Activated CD8-positive, alpha-beta memory T cell treated with anti-CD3 and anti-CD28 coated beads for 4 hours (primary cell): ENCODE data around the gene PYY.
"Not testable (repeated sequence)": the region's sequence is repeated elsewhere in the genome, so short reads cannot be mapped to it uniquely, and the experiment has no call there.

ENCODE experiments used
- DNase-seq, 2 donors: peaks; one replicate each; pipeline ENCODE4 v3.0.0-alpha.2; 2020; ENCODE audit warnings: low read depth in 2 of 2

Gene PYY

DNA sequence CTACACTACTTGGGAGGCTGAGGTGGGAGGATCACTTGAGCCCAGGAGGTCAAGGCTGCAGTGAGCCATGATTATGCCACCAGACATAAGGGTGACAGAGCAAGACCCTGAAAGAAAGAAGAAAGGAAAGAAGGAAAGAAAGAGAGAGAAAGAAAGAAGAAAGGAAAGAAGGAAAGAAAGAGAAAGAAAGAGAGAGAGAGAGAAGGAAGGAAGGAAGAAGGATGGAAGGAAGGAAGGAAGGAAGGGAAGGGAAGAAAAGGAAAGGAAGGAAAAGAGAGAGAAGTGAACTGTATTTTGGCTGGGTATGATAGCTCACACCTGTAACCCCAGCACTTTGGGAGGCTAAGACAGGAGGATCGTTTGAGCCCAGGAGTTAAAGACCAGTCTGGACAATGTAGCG, 24.3 kb upstream of the PYY start:
- no peak for DNase-seq

DNA sequence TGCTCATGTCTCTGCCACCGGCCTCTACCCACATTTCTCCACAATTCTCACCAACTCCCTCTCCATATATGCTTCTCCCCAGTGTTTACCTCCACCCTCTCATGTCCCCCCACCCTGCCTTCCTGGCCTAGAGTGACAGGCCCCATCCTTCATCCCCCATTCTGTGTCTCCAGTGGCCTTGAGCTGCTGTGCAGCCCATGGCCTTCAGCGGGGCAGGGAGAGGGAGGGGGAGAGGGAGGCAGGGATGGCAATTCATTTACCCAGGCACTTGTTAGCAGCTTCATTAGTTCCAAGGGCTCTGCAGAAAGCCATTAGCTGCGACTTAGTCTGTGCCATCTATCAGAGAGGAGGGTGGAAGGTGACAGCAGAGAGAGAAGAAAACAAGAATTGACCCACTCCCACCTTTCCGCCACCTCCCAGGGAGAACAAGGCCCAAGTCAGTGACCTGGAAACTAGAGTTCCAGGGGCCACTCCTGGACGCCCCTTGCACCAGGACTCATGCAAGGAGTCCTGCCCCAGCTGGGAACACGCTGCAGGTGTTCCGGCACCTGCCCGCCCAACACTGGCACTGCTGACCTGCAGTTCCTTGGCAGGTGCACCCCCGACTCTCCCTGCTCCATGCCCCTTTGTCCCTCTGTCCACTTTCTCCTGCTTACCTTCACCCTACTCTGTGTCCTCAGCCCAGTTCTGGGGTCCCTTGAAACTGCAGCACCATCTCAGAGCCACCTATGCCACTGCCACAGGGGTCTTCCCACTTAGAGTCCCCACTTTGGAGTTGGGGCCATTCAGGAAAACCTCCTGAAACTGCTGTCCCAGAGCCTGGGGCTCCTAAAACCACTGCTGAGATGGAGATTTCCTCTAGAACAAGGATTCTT, 23.5 kb upstream of the PYY start:
- DNase-seq: no peak

DNA sequence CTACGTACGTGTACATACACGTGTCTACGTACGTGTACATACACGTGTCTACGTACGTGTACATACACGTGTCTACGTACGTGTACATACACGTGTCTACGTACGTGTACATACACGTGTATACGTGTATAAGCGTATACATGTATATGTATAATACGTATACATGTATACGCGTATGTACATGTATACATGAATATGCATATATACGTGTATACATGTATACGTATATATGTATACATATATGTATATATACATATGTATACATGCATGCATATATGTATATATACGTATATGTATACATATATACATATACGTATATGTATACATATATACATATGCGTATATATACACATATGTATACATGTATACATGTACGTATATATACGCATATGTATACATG, 22.2 kb upstream of the PYY start:
- no peak for DNase-seq

DNA sequence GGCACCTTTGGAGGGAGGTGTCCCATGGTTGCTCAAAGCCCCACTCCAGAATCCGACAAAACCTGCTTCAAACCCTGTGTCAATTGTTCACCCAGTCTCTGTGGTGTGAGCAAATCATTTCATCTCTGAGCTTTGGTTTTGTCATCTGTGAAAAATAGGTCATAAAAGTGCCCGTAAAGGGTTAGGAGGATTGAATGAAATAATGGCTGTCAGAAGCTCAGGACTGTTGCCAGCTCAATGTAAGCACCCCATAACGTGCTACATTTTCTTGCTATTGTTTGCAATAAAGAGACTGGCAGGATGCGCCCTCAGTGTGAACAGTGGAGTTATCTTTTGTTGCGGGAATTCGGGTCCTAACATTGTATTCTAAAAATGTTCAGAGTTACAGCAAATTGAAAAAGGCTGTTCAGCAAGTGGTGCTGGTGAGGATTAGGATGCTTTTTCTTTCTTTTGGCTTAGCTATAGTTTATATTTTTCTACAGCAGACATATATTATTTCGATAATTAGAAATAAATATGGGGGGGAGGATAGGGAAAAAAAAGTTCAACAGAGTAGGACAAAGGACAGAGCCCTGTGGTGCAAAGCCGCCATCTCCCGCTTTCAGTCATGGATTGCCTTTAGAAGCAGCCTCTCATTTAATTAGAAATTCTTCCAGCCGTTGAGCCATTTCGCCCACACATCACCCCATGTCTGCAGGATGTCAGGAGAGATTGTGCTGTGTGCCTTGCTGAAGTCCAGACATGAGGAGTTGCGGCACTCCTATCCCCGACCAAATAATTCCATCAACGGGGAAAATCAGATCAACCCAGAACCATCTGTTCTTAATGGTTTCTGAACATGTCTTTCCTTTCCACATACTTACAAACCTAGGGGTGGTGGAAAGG, 20.9 kb upstream of the PYY start:
- DNase-seq: no peak

DNA sequence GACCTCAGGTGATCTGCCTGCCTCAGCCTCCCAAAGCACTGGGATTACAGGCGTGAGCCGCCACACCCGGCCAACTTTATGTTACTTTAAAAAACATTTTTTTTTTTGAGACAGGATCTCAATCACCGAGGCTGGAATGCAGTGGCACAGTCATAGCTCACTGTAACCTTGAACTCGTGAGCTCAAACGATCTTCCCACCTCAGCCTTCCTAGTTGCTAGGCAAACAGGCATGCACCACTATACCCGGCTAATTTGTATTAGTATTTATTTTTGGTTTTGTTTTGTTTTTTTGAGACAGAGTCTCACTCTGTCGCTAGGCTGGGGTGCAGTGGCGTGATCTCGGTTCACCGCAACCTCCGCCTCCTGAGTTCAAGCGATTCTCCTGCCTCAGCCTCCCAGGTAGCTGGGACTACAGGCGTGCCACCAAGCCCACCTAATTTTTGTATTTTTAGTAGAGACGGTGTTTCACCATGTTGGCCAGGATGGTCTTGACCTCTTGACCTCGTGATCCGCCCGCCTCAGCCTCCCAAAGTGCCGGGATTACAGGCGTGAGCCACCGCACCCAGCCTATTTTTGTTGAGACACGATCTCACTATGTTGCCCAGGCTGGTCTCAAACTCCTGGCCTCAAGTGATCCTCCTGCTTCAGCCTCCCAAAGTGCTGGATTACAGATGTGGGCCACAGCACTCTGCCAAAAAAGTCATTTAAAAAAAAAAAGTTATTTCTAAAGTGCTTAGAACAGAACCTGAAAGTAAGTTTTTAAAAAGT, 18.9 kb upstream of the PYY start:
- DNase-seq: not testable (repeated sequence)

DNA sequence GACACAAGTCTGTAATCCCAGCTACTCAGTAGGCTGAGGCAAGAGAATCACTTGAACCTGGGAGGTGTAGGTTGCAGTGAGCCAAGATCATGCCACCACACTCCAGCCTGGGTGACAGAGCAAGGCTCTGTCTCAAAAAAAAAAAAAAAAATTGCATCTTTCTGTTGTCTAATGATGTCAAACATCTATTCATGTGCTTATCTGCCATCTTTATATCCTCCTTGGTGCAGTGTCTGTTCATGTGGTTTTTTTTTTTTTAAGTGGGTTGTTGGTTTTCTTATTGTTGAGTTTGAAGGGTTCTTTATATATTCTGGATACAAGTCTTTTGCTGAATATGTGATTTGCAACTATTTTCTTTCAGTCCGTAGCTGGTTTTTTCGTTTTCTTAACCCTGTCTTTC, 17.7 kb upstream of the PYY start:
- not testable (repeated sequence) for DNase-seq

DNA sequence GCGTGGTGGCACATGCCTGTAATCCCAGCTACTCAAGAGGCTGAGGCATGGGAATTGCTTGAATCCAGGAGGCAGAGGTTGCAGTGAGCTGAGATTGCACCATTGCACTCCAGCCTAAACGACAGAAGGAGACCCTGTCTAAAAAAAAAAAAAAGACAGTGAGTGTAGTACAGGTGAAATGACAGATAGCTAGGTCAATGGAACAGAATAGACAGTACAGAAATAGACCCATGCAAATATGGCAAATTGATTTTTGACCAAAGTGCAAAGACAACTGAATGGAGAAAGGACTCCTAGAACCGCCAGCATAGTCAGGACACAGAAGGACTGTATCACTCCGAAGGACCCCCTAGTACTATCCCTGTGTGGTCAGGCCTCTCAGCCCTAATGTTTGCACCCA, 16.6 kb upstream of the PYY start:
- no peak for DNase-seq

DNA sequence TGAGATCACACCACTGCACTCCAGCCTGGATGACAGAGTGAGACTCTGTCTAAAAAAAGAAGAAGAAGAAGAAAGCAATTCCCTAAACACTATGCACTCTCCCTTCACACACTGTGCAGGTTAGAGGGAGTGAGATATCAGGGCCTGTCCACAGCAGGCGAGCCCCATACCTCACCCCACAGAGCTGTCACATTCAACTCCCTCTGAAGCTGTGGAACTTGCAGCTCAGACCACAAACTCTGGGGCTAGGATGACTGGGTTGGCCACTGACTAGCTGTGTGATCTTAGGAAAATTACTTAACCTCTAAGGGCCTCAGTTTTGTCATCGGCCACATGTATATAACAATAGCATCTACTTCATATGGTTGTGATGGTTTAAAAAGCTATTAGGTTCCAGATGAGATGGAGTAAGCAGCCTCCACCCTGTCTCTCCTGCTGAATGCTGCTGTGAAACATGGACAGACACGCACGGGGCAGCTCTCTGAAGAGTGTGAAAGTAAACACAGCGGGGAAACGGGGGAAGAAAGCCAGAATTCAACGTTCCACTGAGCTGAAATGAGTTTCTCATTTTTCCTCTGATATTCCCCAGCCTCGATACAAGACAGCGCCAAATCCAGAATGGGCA, 13.6 kb upstream of the PYY start:
- no peak for DNase-seq

DNA sequence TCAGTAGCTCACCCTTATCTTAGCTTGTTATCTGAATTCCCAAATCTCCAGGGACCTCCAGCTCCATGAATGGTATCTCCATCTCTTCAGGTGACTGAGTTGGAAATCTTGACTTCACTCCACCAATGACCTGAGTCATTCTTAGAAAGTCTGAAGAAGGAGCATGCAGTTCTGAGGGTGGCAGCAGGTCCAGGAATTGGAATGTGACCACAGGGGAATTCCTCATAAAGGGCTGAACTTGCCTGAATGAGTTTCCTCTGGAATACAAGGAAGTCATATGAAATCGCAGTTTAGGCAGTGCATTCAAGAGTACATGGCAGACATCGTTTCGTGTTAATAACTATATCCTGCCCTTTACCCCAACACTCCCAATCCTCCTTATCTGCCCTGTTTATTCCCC, 12.5 kb upstream of the PYY start:
- no peak for DNase-seq

DNA sequence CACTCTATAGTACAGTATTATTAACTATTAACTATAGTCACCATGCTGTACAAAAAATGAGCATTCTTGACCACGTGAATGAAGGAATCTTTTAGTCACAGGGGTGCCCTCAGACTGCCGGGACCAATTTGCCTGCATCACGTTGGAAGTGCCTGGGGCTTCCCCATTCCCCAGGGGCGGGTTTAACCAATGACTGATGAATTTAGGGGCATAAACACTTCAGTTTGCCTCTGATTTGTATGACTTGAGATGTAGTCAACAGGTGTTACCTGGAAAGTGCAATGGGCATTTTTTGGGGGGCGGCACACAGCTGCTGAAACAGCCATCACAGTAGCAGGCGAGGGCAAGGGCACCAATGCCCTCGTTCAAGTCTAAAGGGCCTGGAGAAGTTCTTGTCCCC, 8.7 kb upstream of the PYY start:
- DNase-seq: no peak

DNA sequence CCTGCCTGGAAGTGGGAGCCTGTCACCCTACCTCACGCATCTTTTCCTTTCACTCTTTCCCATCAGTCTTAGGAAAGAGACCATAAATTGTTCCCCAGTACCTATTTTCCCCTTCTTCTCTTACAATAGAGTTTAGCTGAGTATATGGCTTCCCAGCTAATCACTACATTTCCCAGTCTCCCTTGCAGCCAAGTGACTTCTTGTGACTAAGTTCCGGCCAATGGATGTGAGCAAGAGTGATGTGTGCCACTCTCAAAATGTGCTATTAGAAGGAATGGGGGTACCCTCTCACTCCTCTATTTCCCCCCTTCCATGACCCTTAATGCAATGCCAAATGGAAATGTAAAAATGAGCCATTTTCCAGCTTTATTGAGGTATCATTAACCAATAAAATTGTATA, 8.2 kb upstream of the PYY start:
- DNase-seq: no peak

DNA sequence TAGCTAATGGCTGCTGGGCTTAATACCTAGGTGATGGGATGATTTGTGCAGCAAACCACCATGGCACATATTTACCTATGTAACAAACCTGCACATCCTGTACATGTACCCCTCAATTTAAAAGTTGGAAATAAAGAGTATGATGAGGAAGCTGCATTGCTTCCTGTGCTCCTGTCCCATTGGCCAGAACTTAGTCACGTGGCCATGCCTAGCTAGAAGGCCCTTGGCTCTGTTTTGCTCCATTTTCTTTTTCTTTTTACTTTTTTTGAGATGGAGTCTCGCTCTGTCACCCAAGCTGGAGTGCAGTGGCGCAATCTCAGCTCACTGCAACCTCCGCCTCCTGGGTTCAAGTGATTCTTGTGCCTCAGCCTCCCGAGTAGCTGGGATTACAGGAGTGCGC, 7.6 kb upstream of the PYY start:
- DNase-seq: not testable (repeated sequence)

DNA sequence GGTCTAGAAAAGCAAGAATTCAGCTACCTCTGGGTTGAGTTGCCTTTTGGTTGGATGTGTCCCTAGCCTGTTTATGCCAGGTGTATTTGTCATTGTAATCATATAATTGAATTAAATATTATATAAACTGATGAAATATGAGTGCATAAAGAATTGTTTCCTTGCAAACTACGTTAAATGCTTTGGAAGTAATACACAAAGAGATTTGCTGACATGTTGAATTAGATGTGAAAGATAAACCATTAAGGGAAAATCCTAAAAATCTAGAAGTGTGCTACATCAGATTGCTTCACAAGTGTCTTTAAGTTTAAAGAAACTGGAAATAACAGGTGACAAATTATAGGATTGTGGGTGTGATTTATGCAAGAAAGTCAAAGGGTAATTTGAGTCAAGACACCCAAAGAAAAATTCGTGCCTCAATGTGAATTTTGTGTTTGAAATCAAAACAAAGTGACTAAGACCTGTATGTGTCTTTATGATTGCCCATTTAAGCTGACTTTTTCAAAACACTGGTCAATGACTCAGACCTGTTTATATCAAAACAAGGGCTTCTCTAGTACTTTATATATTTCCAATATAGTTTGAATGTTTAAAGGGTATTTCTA, 5.1 kb upstream of the PYY start:
- DNase-seq: no peak

DNA sequence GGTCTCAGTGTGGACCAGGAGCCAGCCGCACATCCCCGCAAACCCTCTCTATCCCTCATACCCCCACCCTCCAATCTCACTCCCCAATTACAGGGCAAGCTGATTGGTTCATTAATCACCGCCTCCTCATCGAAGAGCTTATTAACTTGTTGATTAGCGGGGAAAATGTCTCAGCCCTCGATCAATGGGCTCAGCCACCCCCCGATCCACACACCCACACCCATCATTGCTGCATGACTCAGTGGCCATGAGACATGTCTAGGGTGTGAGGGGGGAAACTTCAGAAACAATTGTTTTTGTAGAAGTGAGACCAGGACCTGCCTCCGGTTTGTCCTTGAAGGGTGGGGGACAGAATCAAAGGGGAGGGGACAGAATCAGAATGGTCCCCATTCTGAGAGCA, 2.5 kb upstream of the PYY start:
- DNase-seq: no peak

DNA sequence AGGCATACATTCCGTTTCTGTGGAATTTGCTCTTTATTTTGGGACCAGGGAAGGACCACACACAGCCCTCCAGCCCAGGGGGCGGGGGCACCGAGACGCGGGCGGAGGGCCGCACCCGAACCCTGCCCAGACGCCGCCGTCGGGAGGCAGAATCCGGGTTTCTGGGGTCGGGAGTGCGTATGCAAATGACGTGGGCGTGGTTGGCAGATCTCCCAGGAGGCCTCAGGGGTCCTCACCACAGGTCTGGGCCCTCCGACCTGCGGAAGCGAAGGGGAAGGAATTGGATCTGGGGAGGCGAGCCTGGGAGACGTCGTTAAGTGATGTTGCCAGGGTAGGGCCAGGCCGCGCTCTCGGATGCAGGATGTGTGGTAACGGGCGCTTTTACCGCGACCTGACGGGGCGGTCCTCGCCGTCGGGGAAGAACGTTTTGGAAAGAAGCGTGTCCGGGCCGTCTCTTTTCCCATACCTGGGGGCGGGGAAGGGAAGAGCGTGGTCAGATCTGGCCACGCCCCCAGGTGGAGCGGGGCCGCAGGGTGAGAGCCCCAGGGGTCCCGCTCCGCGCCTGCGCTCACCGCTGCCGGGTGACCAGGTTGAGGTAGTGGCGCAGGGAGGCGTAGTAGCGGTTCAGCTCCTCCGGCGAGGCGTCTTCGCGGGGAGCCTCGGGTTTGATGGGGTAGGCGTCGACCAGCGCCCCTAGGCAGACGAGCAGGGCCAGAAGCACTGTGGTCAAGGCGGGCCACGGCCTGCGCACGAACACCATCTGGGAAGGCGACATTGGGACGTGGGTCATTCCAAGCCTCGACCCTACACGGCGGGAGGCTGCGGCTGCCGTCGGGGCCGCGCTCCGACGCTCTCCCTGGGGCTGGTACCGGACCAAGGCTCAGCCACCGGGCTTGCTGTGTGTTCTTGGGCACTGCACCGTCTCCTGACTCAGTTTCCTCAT, 745 bp downstream of the PYY start:
- DNase-seq: no peak

DNA sequence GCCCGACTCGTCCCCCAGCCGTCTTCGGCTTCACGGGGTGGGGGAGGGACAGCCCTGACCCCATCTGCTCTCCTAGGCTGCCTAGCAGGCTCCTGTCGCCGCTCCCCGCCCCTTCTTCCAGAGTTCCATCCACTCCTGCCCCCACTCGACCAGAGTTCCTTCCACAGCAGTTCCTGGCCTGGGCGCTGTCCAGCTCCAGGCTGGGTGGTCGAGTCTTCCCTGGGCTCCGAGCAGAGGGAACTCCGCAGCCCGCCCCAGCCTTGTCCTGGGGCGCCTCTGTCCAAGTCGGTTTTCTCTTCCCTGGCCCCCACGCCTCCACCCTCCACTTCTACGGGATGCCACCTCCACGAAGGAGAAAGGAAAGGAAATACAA, 1.4 kb downstream of the PYY start:
- no peak for DNase-seq

DNA sequence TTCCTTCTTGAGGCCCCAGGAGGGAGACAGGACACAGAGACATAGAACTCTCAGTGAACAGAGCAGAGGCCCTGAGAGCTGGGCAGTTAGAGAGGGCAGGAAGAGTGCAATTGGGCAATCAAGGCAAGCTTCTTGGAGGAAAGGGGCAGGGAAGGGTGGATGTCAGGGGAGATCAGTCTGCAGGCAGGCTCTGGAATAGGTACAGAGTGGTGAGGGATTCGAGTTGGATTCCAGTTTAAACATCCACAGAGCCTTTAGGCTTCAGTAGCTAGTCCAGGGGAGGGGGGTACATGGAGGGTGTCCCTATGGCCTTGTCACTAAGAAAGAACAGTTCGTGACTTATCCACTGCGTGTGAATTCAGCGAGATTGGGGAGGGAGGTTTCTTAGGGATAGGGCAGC, 2.0 kb downstream of the PYY start:
- no peak for DNase-seq

DNA sequence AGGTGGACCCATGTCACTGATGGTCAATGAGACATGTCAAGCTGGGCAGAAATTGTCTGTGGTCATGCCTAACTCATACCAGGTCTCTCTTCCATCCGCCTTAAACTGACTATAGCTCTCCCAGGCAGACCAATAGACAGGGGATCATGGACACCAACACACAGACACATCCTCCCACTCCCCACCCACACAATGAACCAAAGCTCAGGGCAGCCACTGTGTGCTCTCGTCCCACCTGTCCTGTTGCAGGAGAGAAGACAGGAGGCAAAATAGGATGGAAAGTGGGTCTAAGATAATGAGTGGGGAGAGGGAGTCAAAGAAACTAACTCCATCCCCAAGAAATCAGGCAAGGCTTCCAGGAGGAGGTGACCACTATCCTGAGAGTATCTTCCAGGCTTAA, 3.2 kb downstream of the PYY start:
- no peak for DNase-seq

DNA sequence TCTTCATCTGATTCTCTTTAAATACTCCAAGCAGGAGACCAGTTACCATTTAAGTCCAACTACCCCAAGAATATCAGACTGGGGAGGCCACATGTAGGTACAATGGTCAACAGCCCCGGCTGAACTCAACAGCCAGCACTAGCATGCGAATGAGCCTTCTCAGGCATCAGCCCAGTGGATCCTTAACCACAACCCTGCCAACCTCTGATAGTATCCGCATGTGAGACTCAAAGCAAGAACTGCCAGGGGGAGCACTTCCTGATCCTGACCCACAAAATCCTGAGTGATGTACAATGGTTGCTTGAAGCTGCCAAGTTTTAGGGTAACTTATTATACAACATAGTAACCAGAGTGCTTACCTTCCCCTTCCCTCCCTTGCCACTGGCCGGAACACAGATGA, 4.0 kb downstream of the PYY start:
- no peak for DNase-seq

DNA sequence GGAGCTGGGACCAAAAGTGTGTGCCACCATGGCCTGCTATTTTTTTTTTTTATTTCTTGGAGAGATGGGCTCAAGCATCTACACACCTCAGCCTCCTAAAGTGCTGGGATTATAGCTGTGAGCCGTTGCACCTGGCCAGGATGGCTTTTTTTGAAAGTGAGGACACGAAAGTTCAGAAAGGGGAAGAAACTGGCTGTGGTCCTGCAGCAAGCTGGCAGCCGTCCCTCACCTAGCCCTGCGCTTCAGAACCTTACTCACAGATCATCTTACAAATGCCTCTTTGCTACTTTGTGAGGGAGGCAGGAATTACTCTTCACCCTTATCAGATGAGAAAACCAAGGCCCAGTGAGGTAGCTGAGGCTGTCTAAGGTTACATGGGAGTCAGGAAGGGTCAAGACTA, 7.0 kb downstream of the PYY start:
- no peak for DNase-seq
